ENCODE measurements around the gene LST1.

DNA sequence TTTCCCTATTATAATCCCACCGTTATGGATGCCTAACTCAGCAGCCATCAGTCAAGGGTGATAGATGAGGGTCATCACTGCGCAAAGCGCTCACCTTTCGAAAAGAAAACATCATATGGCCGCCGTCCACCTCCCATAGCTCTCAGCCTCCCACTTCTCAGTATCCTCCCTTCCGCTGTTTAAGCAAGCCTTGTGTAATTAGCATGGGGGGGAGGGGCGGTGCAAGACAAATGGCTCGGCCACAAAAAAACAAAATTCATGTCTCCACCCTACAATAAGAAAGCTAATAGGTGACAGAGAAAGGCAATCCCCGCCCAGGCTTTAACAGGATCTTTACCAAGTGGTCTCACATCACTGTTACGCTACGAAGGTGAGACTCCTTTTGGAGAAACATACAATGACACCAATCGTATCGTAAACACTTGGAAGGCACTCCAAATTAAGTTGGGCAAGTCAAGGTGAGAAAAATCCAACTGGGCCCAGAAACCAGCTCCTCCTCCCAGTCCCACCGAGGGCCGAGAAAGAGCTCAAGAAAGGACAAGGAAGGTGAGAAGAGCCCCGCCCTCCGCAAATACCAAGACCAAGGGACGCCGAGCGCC lies 44.9 kb upstream of the LST1 start:
- TF ChIP-seq, protein P1, sequence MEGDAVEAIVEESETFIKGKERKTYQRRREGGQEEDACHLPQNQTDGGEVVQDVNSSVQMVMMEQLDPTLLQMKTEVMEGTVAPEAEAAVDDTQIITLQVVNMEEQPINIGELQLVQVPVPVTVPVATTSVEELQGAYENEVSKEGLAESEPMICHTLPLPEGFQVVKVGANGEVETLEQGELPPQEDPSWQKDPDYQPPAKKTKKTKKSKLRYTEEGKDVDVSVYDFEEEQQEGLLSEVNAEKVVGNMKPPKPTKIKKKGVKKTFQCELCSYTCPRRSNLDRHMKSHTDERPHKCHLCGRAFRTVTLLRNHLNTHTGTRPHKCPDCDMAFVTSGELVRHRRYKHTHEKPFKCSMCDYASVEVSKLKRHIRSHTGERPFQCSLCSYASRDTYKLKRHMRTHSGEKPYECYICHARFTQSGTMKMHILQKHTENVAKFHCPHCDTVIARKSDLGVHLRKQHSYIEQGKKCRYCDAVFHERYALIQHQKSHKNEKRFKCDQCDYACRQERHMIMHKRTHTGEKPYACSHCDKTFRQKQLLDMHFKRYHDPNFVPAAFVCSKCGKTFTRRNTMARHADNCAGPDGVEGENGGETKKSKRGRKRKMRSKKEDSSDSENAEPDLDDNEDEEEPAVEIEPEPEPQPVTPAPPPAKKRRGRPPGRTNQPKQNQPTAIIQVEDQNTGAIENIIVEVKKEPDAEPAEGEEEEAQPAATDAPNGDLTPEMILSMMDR (IDR thresholded peaks at IDR 0.05): no peak
- TF ChIP-seq EP300 (IDR thresholded peaks at IDR 0.05): no peak
- no peak for TF ChIP-seq POLR2A (IDR thresholded peaks at IDR 0.05)

Measured in upper lobe of left lung (tissue), 4 donors.